ENCODE data around the gene C18orf32.

- TF ChIP-seq POLR2A (IDR thresholded peaks at IDR 0.05) (no peak), CTCF (IDR thresholded peaks at IDR 0.05) (no peak)
Measured at GRCh38 chr18:49515516-49515915, 28.5 kb upstream of the C18orf32 start.

Data from Peyer's patch (tissue), 4 donors.